ENCODE data around the gene TUBGCP4. TPM values are rescaled to one million over a fixed set of nuclear protein-coding genes. Genes with fewer than 3 reads are reported as not detected.

Gene TUBGCP4
- total and polyA plus RNA-seq, 9 of the 15 experiments (the other 6 are each of a cell fraction or from before 2014, with no cell fraction given), result 10.7 to 50.2 (median 29.6) TPM

GRCh38 chr15:43370975-43371974 lies at the start of gene TUBGCP4, which contains the start of gene ZSCAN29 (continued):
- TF ChIP-seq, protein P1, sequence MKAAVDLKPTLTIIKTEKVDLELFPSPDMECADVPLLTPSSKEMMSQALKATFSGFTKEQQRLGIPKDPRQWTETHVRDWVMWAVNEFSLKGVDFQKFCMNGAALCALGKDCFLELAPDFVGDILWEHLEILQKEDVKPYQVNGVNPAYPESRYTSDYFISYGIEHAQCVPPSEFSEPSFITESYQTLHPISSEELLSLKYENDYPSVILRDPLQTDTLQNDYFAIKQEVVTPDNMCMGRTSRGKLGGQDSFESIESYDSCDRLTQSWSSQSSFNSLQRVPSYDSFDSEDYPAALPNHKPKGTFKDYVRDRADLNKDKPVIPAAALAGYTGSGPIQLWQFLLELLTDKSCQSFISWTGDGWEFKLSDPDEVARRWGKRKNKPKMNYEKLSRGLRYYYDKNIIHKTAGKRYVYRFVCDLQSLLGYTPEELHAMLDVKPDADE (conservative IDR thresholded peaks at IDR 0.05; ENCODE audit: control insufficient read depth, low read depth, low read length), result 0 out of 2 replicates have a peak, but pooled peaks have one; percentile 40
- TF ChIP-seq SMARCA4 (IDR thresholded peaks at IDR 0.05) (0 out of 2 replicates have a peak, but pooled peaks have one; percentile 33), MITF (IDR thresholded peaks at IDR 0.05) (no peak), ZC3H11A (IDR thresholded peaks at IDR 0.05; ENCODE audit: low read depth, low read length) (no peak), NFXL1 (CRISPR knock-in tag; IDR thresholded peaks at IDR 0.05) (no peak), HCFC1 (IDR thresholded peaks at IDR 0.05; ENCODE audit: low read depth, low read length) (peak; percentile 47), GATAD2A (IDR thresholded peaks at IDR 0.05) (no peak), CHD2 (IDR thresholded peaks at IDR 0.05; ENCODE audit: low read depth, low read length) (no peak), SAFB (IDR thresholded peaks at IDR 0.05; ENCODE audit: borderline replicate concordance, low read depth, low read length) (no peak), ZNF707 (CRISPR knock-in tag; conservative IDR thresholded peaks at IDR 0.05) (no peak), OTX1 (CRISPR knock-in tag; IDR thresholded peaks at IDR 0.05) (no peak), SMAD4 (CRISPR knock-in tag; conservative IDR thresholded peaks at IDR 0.05) (no peak), ZBTB26 (CRISPR knock-in tag; IDR thresholded peaks at IDR 0.05) (no peak), ZNF551 (CRISPR knock-in tag; IDR thresholded peaks at IDR 0.05) (no peak), PPARD (CRISPR knock-in tag; IDR thresholded peaks at IDR 0.05) (no peak), MCM7 (IDR thresholded peaks at IDR 0.05) (no peak), TAF15 (IDR thresholded peaks at IDR 0.05; ENCODE audit: low read depth, low read length) (no peak), ZNF282 (CRISPR knock-in tag; IDR thresholded peaks at IDR 0.05) (no peak), TEAD1 (CRISPR knock-in tag; IDR thresholded peaks at IDR 0.05) (peak in 1 of 2 experiments; percentile 77; a peak in 2 of 4 replicates), NFIC (IDR thresholded peaks at IDR 0.05) (no peak), ZNF586 (CRISPR knock-in tag; conservative IDR thresholded peaks at IDR 0.05) (no peak)
- TF ChIP-seq, protein P2, sequence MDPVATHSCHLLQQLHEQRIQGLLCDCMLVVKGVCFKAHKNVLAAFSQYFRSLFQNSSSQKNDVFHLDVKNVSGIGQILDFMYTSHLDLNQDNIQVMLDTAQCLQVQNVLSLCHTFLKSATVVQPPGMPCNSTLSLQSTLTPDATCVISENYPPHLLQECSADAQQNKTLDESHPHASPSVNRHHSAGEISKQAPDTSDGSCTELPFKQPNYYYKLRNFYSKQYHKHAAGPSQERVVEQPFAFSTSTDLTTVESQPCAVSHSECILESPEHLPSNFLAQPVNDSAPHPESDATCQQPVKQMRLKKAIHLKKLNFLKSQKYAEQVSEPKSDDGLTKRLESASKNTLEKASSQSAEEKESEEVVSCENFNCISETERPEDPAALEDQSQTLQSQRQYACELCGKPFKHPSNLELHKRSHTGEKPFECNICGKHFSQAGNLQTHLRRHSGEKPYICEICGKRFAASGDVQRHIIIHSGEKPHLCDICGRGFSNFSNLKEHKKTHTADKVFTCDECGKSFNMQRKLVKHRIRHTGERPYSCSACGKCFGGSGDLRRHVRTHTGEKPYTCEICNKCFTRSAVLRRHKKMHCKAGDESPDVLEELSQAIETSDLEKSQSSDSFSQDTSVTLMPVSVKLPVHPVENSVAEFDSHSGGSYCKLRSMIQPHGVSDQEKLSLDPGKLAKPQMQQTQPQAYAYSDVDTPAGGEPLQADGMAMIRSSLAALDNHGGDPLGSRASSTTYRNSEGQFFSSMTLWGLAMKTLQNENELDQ (CRISPR knock-in tag; IDR thresholded peaks at IDR 0.05; ENCODE audit: borderline replicate concordance), result no peak

Data from K562 (cell line).